K562 (cell line): ENCODE measurements around the gene LY6G5B. TPM values are rescaled to one million over a fixed set of nuclear protein-coding genes. Genes with fewer than 3 reads are reported as not detected.

Experiments used
- BCL6 ChIP-seq: fragments of 250-450 bp; sonication (Bioruptor Pico); IDR thresholded peaks from 2 replicates; pipeline ENCODE4 v1.4.0; 2020
- CCNT2 ChIP-seq: IDR thresholded peaks from 2 replicates; pipeline ENCODE4 v1.6.1; 2011; ENCODE audit warnings: borderline replicate concordance, low read depth, mild to moderate bottlenecking, moderate library complexity, mixed read lengths, low read length; ENCODE audit not compliant: insufficient read length; ENCODE audit errors: extremely low read depth
- EP300 ChIP-seq: IDR thresholded peaks from 2 replicates; pipeline ENCODE4 v1.6.1; 2012; ENCODE audit warnings: low read length, improper control_type of control experiment
- HNRNPL ChIP-seq: fragments of 200-400 bp; formaldehyde crosslinking; IDR thresholded peaks from 2 replicates; pipeline ENCODE4 v1.6.1; 2017; ENCODE audit warnings: low read depth, mild to moderate bottlenecking, low read length
- JUN ChIP-seq, 2 experiments: sonication (generic) in 1 of 2; formaldehyde crosslinking in 1 of 2; IDR thresholded peaks; 2 replicates each; pipeline versions ENCODE4 v1.6.1 to v1.8.0; 2012 to 2022; ENCODE audit warnings: borderline replicate concordance in 2 of 2, mild to moderate bottlenecking in 2 of 2, improper control_type of control experiment in 1 of 2, low read depth in 1 of 2, low read length in 1 of 2, missing genetic modification reagents in 1 of 2
- NFE2L1 ChIP-seq: fragments of 450-650 bp; IDR thresholded peaks from 2 replicates; pipeline ENCODE4 v1.6.1; 2016; ENCODE audit warnings: missing genetic modification characterization, low read depth, mild to moderate bottlenecking, missing compliant biosample characterization, moderate library complexity, borderline replicate concordance
- PYGO2 ChIP-seq: fragments of 450-650 bp; IDR thresholded peaks from 2 replicates; pipeline ENCODE4 v1.6.1; 2016; ENCODE audit warnings: mild to moderate bottlenecking, missing genetic modification characterization, moderate library complexity, missing compliant biosample characterization
- RNF2 ChIP-seq: sonication (generic); IDR thresholded peaks from 2 replicates; pipeline ENCODE4 v1.6.1; 2016
- RUNX1 ChIP-seq: sonication (generic); IDR thresholded peaks from 2 replicates; pipeline ENCODE4 v1.6.1; 2016; ENCODE audit warnings: antibody characterized with exemption, low read depth
- TAF7 ChIP-seq: fragments of 450-650 bp; IDR thresholded peaks from 2 replicates; pipeline ENCODE4 v1.6.1; 2016; ENCODE audit warnings: missing genetic modification characterization, missing compliant biosample characterization
- ZFP1 ChIP-seq: fragments of 450-650 bp; formaldehyde crosslinking; IDR thresholded peaks from 2 replicates; pipeline ENCODE4 v1.4.0; 2020; ENCODE audit warnings: mild to moderate bottlenecking, mixed read lengths
- ZNF764 ChIP-seq: fragments of 250-450 bp; sonication (Bioruptor Pico); IDR thresholded peaks from 2 replicates; pipeline ENCODE4 v1.4.0; 2020; ENCODE audit warnings: low read depth, mild to moderate bottlenecking, moderate library complexity
- polyA plus RNA-seq, 8 experiments: library from polyadenylated mRNA; depleted of rRNA in 4 of 8; stranded (reverse) in 5 of 8; unstranded in 3 of 8; fragments of >200 nt; fragmentation: Nextera tagmentation in 2 of 8; fragmentation: Illumina TruSeq in 1 of 8; extraction: Ambion mirVana in 2 of 8; extraction: Trizol in 1 of 8; gene quantifications; 2 replicates each; pipeline versions ENCODE4 v1.2.1 to v1.2.3, GENCODE V29; 2011 to 2014; ENCODE audit warnings: inconsistent platforms in 1 of 8, missing spikeins in 1 of 8
- total RNA-seq, 7 experiments: library from RNA; depleted of rRNA in 6 of 7; stranded (reverse); fragments of >200 nt in 6 of 7; fragmentation: Illumina TruSeq in 2 of 7; extraction: Trizol in 2 of 7; gene quantifications; 2 replicates each; pipeline versions ENCODE4 v1.2.1 to v1.2.3, GENCODE V29; 2011 to 2021; ENCODE audit warnings: low replicate concordance in 1 of 7
- TF ChIP-seq, protein P1 (sequence below): fragments of 250-450 bp; sonication (Bioruptor Pico); IDR thresholded peaks from 2 replicates; pipeline ENCODE4 v1.9.0; 2021; ENCODE audit warnings: mild to moderate bottlenecking, inconsistent platforms
- TF ChIP-seq, protein P2 (sequence below): sonication (generic); formaldehyde crosslinking; IDR thresholded peaks from 2 replicates; pipeline ENCODE4 v1.8.0; 2022; ENCODE audit warnings: mild to moderate bottlenecking, missing genetic modification reagents
- TF ChIP-seq, protein P3 (sequence below): sonication (generic); IDR thresholded peaks from 2 replicates; pipeline ENCODE4 v1.6.1; 2016
- TF ChIP-seq, protein P4 (sequence below): fragments of 250-450 bp; sonication (Bioruptor Pico); IDR thresholded peaks from 2 replicates; pipeline ENCODE4 v1.4.0; 2020; ENCODE audit warnings: mild to moderate bottlenecking, moderate library complexity
- TF ChIP-seq, protein P5 (sequence below): fragments of 450-650 bp; IDR thresholded peaks from 2 replicates; pipeline ENCODE4 v1.6.1; 2014; ENCODE audit warnings: low read depth, mild to moderate bottlenecking, moderate library complexity, borderline replicate concordance

Gene LY6G5B
- total and polyA plus RNA-seq, 9 of the 15 experiments (the other 6 are each of a cell fraction or from before 2014, with no cell fraction given): 6.0 to 27.0 (median 7.5) TPM

DNA sequence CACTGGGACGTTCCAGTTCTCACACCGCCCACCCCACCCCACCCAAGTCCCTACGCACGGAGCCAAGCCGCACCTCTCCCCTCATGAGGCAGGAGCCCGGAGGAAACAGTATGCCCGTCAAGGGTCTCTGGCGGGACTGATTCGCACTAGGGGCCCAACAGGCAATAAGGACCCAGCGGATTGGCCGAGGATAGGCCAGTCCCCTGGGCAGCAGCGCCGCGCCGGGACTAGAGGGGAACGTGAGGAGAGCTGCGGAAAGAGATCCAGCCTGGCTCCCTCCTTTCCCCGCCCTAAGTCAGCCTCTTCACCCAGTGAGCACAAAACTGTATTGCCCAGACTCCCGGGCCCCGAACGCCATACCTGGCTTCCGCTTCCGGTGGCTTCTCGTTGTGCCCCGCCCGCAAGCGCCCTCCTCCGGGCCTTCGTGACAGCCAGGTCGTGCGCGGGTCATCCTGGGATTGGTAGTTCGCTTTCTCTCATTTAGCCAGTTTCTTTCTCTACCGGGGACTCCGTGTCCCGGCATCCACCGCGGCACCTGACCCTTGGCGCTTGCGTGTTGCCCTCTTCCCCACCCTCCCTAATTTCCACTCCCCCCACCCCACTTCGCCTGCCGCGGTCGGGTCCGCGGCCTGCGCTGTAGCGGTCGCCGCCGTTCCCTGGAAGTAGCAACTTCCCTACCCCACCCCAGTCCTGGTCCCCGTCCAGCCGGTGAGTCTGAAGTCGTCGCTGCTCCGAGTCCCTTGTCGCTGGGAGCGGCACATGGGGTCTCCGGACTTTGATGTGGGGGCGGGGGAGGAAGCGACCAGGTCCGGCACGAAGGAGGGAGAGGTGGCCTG lies 4.1 kb upstream of the LY6G5B start, which contains the start of gene CSNK2B (continued):
- TF ChIP-seq, protein P1, sequence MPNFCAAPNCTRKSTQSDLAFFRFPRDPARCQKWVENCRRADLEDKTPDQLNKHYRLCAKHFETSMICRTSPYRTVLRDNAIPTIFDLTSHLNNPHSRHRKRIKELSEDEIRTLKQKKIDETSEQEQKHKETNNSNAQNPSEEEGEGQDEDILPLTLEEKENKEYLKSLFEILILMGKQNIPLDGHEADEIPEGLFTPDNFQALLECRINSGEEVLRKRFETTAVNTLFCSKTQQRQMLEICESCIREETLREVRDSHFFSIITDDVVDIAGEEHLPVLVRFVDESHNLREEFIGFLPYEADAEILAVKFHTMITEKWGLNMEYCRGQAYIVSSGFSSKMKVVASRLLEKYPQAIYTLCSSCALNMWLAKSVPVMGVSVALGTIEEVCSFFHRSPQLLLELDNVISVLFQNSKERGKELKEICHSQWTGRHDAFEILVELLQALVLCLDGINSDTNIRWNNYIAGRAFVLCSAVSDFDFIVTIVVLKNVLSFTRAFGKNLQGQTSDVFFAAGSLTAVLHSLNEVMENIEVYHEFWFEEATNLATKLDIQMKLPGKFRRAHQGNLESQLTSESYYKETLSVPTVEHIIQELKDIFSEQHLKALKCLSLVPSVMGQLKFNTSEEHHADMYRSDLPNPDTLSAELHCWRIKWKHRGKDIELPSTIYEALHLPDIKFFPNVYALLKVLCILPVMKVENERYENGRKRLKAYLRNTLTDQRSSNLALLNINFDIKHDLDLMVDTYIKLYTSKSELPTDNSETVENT (CRISPR knock-in tag): peak; percentile 97
- TF ChIP-seq HNRNPL (no peak), ZNF764 (no peak), NFE2L1 (tag) (no peak), RUNX1 (no peak; the same call in 1 of the 2 replicates), JUN (IDR thresholded peaks at IDR 0.05; ENCODE audit: borderline replicate concordance, low read depth, low read length) (peak; percentile 51; the same call in 1 of the 2 replicates), JUN (CRISPR knock-in tag; IDR thresholded peaks at IDR 0.05; ENCODE audit: borderline replicate concordance) (no peak), ZFP1 (no peak), TAF7 (peak; percentile 90), EP300 (peak; percentile 47), CCNT2 (no peak), BCL6 (CRISPR knock-in tag) (0 out of 2 replicates have a peak, but pooled peaks have one; percentile 41), PYGO2 (tag) (no peak), RNF2 (no peak)
- TF ChIP-seq, protein P2, sequence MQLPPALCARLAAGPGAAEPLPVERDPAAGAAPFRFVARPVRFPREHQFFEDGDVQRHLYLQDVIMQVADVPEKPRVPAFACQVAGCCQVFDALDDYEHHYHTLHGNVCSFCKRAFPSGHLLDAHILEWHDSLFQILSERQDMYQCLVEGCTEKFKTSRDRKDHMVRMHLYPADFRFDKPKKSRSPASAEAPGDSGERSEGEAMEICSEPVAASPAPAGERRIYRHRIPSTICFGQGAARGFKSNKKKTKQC (CRISPR knock-in tag): peak; percentile 9
- TF ChIP-seq, protein P3, sequence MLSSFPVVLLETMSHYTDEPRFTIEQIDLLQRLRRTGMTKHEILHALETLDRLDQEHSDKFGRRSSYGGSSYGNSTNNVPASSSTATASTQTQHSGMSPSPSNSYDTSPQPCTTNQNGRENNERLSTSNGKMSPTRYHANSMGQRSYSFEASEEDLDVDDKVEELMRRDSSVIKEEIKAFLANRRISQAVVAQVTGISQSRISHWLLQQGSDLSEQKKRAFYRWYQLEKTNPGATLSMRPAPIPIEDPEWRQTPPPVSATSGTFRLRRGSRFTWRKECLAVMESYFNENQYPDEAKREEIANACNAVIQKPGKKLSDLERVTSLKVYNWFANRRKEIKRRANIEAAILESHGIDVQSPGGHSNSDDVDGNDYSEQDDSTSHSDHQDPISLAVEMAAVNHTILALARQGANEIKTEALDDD: no peak
- TF ChIP-seq, protein P4, sequence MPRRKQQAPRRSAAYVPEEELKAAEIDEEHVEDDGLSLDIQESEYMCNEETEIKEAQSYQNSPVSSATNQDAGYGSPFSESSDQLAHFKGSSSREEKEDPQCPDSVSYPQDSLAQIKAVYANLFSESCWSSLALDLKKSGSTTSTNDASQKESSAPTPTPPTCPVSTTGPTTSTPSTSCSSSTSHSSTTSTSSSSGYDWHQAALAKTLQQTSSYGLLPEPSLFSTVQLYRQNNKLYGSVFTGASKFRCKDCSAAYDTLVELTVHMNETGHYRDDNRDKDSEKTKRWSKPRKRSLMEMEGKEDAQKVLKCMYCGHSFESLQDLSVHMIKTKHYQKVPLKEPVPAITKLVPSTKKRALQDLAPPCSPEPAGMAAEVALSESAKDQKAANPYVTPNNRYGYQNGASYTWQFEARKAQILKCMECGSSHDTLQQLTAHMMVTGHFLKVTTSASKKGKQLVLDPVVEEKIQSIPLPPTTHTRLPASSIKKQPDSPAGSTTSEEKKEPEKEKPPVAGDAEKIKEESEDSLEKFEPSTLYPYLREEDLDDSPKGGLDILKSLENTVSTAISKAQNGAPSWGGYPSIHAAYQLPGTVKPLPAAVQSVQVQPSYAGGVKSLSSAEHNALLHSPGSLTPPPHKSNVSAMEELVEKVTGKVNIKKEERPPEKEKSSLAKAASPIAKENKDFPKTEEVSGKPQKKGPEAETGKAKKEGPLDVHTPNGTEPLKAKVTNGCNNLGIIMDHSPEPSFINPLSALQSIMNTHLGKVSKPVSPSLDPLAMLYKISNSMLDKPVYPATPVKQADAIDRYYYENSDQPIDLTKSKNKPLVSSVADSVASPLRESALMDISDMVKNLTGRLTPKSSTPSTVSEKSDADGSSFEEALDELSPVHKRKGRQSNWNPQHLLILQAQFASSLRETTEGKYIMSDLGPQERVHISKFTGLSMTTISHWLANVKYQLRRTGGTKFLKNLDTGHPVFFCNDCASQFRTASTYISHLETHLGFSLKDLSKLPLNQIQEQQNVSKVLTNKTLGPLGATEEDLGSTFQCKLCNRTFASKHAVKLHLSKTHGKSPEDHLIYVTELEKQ: peak; percentile 66; the same call in 1 of the 2 replicates
- TF ChIP-seq, protein P5, sequence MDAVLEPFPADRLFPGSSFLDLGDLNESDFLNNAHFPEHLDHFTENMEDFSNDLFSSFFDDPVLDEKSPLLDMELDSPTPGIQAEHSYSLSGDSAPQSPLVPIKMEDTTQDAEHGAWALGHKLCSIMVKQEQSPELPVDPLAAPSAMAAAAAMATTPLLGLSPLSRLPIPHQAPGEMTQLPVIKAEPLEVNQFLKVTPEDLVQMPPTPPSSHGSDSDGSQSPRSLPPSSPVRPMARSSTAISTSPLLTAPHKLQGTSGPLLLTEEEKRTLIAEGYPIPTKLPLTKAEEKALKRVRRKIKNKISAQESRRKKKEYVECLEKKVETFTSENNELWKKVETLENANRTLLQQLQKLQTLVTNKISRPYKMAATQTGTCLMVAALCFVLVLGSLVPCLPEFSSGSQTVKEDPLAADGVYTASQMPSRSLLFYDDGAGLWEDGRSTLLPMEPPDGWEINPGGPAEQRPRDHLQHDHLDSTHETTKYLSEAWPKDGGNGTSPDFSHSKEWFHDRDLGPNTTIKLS: peak; percentile 77
